Osteocyte (in vitro differentiated cells): ENCODE measurements around the gene CDH4. TPM values are rescaled to one million over a fixed set of nuclear protein-coding genes. Genes with fewer than 3 reads are reported as not detected.

Experiments
- DNase-seq: peaks from one replicate; pipeline ENCODE4 v3.0.0; 2021; ENCODE audit warnings: mixed read lengths; ENCODE audit not compliant: unreplicated experiment; ENCODE audit errors: extremely low spot score
- H3K27ac Mint-ChIP-seq: one replicate; pipeline ENCODE4 v1.8.0; 2021; ENCODE audit warnings: mild to moderate bottlenecking, mixed read lengths; ENCODE audit not compliant: unreplicated experiment
- H3K27me3 Mint-ChIP-seq: one replicate; pipeline ENCODE4 v1.8.0; 2021; ENCODE audit warnings: mixed read lengths; ENCODE audit not compliant: unreplicated experiment
- H3K36me3 Mint-ChIP-seq: one replicate; pipeline ENCODE4 v1.8.0; 2021; ENCODE audit warnings: mixed read lengths; ENCODE audit not compliant: unreplicated experiment
- H3K4me1 Mint-ChIP-seq: one replicate; pipeline ENCODE4 v1.8.0; 2021; ENCODE audit warnings: mixed read lengths; ENCODE audit not compliant: unreplicated experiment
- H3K4me3 Mint-ChIP-seq: one replicate; pipeline ENCODE4 v1.8.0; 2021; ENCODE audit warnings: mild to moderate bottlenecking, moderate library complexity, mixed read lengths; ENCODE audit not compliant: unreplicated experiment
- H3K9me3 Mint-ChIP-seq: one replicate; pipeline ENCODE4 v1.8.0; 2021; ENCODE audit warnings: mixed read lengths; ENCODE audit not compliant: unreplicated experiment
- CTCF ChIP-seq: fragments of 200-600 bp; sonication (generic); IDR thresholded peaks from 2 replicates; pipeline ENCODE4 v1.5.0; 2021; ENCODE audit warnings: antibody characterized with exemption, mild to moderate bottlenecking, moderate library complexity
- total RNA-seq: library from RNA; stranded (reverse); gene quantifications from 2 replicates; pipeline ENCODE4 v1.2.1, GENCODE V29; 2021

Gene CDH4
- total RNA-seq, 1 donor from 2014 or later: 1.3 TPM

GRCh38 chr20:61799928-61800327 is 547.9 kb downstream of the CDH4 start:
- DNase-seq: no peak
- Mint-ChIP-seq H3K4me3 (no peak overlapping the region), H3K4me1 (no peaks in the 10 kb centered on the region), H3K36me3 (no peaks in the 10 kb centered on the region), H3K9me3 (no peaks in the 10 kb centered on the region), H3K27ac (no peak overlapping the region), H3K27me3 (no peaks in the 10 kb centered on the region)
- TF ChIP-seq CTCF: no peak

- DNase-seq: no peak
- Mint-ChIP-seq H3K27me3 (no peaks in the 10 kb centered on the region), H3K36me3 (no peaks in the 10 kb centered on the region), H3K9me3 (no peaks in the 10 kb centered on the region), H3K4me3 (no peak overlapping the region), H3K27ac (no peak overlapping the region), H3K4me1 (no peaks in the 10 kb centered on the region)
- no peak for TF ChIP-seq CTCF
These were observed 548.5 kb downstream of the CDH4 start for GRCh38 chr20:61800359-61801064.

GRCh38 chr20:61801065-61801360 is 549.0 kb downstream of the CDH4 start:
- Mint-ChIP-seq H3K9me3 (no peaks in the 10 kb centered on the region), H3K4me1 (no peaks in the 10 kb centered on the region), H3K4me3 (no peak overlapping the region), H3K36me3 (no peaks in the 10 kb centered on the region), H3K27me3 (no peaks in the 10 kb centered on the region), H3K27ac (no peak overlapping the region)
- no peak for DNase-seq
- TF ChIP-seq CTCF: no peak

GRCh38 chr20:61801428-61801827 is 549.4 kb downstream of the CDH4 start:
- Mint-ChIP-seq H3K27me3 (no peaks in the 10 kb centered on the region), H3K9me3 (no peaks in the 10 kb centered on the region), H3K4me3 (no peak overlapping the region), H3K27ac (no peak overlapping the region), H3K36me3 (no peaks in the 10 kb centered on the region), H3K4me1 (no peaks in the 10 kb centered on the region)
- no peak for DNase-seq
- TF ChIP-seq CTCF: no peak

- no peaks in the 10 kb centered on the region for H3K36me3 Mint-ChIP-seq
- DNase-seq: no peak
- no peaks in the 10 kb centered on the region for H3K9me3 Mint-ChIP-seq
- H3K27me3 Mint-ChIP-seq: no peaks in the 10 kb centered on the region
- no peak overlapping the region for H3K4me3 Mint-ChIP-seq
- H3K4me1 Mint-ChIP-seq: no peaks in the 10 kb centered on the region
- H3K27ac Mint-ChIP-seq: no peak overlapping the region
- no peak for TF ChIP-seq CTCF
These were observed 549.9 kb downstream of the CDH4 start for GRCh38 chr20:61801857-61802442.
